ENCODE data around the gene USP12. TPM values are rescaled to one million over a fixed set of nuclear protein-coding genes. Genes with fewer than 3 reads are reported as not detected.

Gene USP12
- total and polyA plus RNA-seq, 2 experiments from 2014 or later = 18.4 to 39.3 TPM

DNA sequence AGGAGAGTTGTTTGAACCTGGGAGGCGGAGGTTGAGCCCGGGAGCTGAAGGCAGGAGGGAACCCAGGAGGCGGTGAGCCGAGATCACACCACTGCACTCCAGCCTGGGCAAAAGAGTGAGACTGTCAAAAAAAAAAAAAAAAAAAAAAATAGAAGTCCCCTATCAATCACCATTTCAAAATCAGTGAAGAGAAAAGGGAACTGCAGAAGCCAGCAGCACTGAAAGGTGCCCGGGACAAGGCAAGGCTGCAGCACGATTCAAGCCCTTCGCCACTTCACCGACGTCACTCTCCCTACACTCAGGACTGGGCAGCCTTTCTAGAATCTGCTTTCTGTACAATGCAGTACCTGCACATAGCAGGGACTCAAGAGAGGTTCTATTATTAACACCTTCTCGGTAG is 21.9 kb upstream of the USP12 start:
- no peaks in the 10 kb centered on the region for H3K36me3 Mint-ChIP-seq (ENCODE audit: low read depth)

More for the DNA sequence above, 21.9 kb upstream of the USP12 start:
- peaks cover 2% of the 10 kb centered on the region for H3K27me3 Mint-ChIP-seq (ENCODE audit: insufficient read depth, low read depth, poor library complexity)
- Histone ChIP-seq H4K20me1 (replicated peaks; ENCODE audit: insufficient read depth) (no peaks in the 10 kb centered on the region), H3K27me3 (ENCODE audit: insufficient read depth) (no peaks in the 10 kb centered on the region), H3K4me3 (no peak overlapping the region), H3K9me2 (ENCODE audit: insufficient read depth) (no peaks in the 10 kb centered on the region), H3K36me3 (ENCODE audit: insufficient read depth) (no peaks in the 10 kb centered on the region), H3K79me2 (replicated peaks; ENCODE audit: insufficient read depth) (no peaks in the 10 kb centered on the region), H3K4me1 (ENCODE audit: insufficient read depth) (peaks cover 10% of the 10 kb centered on the region; the same call in 1 of the 2 replicates), H3K27ac (ENCODE audit: low read depth) (no peak overlapping the region), H3F3A (replicated peaks; ENCODE audit: low read depth) (no peaks in the 10 kb centered on the region), H3K4me2 (no peak overlapping the region), H2AFZ (peak overlapping the region; percentile 90)
- H3K4me3 Mint-ChIP-seq = no peak overlapping the region
- peaks cover 20% of the 10 kb centered on the region for H3K4me1 Mint-ChIP-seq
- TF ChIP-seq ZNF331 (CRISPR knock-in tag; IDR thresholded peaks at IDR 0.05; ENCODE audit: low read depth) (no peak), EZH2 (IDR thresholded peaks at IDR 0.05; ENCODE audit: low read depth, unreplicated experiment) (no peak), NANOG (IDR thresholded peaks at IDR 0.05; ENCODE audit: borderline replicate concordance) (no peak), CREB1 (CRISPR knock-in tag; IDR thresholded peaks at IDR 0.05; ENCODE audit: low read depth) (no peak), EZH2phosphoT487 (IDR thresholded peaks at IDR 0.05; ENCODE audit: unreplicated experiment) (no peak), STAT1 (IDR thresholded peaks at IDR 0.05; ENCODE audit: unreplicated experiment) (no peak), POLR2AphosphoS5 (IDR thresholded peaks at IDR 0.05; ENCODE audit: low read depth) (no peak), ZNF114 (CRISPR knock-in tag; IDR thresholded peaks at IDR 0.05) (no peak), JUNB (IDR thresholded peaks at IDR 0.05; ENCODE audit: unreplicated experiment) (no peak)
- TF ChIP-seq, protein P1, sequence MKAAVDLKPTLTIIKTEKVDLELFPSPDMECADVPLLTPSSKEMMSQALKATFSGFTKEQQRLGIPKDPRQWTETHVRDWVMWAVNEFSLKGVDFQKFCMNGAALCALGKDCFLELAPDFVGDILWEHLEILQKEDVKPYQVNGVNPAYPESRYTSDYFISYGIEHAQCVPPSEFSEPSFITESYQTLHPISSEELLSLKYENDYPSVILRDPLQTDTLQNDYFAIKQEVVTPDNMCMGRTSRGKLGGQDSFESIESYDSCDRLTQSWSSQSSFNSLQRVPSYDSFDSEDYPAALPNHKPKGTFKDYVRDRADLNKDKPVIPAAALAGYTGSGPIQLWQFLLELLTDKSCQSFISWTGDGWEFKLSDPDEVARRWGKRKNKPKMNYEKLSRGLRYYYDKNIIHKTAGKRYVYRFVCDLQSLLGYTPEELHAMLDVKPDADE (IDR thresholded peaks at IDR 0.05) = no peak
- TF ChIP-seq, protein P2, sequence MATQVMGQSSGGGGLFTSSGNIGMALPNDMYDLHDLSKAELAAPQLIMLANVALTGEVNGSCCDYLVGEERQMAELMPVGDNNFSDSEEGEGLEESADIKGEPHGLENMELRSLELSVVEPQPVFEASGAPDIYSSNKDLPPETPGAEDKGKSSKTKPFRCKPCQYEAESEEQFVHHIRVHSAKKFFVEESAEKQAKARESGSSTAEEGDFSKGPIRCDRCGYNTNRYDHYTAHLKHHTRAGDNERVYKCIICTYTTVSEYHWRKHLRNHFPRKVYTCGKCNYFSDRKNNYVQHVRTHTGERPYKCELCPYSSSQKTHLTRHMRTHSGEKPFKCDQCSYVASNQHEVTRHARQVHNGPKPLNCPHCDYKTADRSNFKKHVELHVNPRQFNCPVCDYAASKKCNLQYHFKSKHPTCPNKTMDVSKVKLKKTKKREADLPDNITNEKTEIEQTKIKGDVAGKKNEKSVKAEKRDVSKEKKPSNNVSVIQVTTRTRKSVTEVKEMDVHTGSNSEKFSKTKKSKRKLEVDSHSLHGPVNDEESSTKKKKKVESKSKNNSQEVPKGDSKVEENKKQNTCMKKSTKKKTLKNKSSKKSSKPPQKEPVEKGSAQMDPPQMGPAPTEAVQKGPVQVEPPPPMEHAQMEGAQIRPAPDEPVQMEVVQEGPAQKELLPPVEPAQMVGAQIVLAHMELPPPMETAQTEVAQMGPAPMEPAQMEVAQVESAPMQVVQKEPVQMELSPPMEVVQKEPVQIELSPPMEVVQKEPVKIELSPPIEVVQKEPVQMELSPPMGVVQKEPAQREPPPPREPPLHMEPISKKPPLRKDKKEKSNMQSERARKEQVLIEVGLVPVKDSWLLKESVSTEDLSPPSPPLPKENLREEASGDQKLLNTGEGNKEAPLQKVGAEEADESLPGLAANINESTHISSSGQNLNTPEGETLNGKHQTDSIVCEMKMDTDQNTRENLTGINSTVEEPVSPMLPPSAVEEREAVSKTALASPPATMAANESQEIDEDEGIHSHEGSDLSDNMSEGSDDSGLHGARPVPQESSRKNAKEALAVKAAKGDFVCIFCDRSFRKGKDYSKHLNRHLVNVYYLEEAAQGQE (IDR thresholded peaks at IDR 0.05; ENCODE audit: unreplicated experiment) = no peak
- TF ChIP-seq, protein P3, sequence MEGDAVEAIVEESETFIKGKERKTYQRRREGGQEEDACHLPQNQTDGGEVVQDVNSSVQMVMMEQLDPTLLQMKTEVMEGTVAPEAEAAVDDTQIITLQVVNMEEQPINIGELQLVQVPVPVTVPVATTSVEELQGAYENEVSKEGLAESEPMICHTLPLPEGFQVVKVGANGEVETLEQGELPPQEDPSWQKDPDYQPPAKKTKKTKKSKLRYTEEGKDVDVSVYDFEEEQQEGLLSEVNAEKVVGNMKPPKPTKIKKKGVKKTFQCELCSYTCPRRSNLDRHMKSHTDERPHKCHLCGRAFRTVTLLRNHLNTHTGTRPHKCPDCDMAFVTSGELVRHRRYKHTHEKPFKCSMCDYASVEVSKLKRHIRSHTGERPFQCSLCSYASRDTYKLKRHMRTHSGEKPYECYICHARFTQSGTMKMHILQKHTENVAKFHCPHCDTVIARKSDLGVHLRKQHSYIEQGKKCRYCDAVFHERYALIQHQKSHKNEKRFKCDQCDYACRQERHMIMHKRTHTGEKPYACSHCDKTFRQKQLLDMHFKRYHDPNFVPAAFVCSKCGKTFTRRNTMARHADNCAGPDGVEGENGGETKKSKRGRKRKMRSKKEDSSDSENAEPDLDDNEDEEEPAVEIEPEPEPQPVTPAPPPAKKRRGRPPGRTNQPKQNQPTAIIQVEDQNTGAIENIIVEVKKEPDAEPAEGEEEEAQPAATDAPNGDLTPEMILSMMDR (conservative IDR thresholded peaks at IDR 0.05; ENCODE audit: low read depth in 2 of 2) = no peak
- TF ChIP-seq, protein P4, sequence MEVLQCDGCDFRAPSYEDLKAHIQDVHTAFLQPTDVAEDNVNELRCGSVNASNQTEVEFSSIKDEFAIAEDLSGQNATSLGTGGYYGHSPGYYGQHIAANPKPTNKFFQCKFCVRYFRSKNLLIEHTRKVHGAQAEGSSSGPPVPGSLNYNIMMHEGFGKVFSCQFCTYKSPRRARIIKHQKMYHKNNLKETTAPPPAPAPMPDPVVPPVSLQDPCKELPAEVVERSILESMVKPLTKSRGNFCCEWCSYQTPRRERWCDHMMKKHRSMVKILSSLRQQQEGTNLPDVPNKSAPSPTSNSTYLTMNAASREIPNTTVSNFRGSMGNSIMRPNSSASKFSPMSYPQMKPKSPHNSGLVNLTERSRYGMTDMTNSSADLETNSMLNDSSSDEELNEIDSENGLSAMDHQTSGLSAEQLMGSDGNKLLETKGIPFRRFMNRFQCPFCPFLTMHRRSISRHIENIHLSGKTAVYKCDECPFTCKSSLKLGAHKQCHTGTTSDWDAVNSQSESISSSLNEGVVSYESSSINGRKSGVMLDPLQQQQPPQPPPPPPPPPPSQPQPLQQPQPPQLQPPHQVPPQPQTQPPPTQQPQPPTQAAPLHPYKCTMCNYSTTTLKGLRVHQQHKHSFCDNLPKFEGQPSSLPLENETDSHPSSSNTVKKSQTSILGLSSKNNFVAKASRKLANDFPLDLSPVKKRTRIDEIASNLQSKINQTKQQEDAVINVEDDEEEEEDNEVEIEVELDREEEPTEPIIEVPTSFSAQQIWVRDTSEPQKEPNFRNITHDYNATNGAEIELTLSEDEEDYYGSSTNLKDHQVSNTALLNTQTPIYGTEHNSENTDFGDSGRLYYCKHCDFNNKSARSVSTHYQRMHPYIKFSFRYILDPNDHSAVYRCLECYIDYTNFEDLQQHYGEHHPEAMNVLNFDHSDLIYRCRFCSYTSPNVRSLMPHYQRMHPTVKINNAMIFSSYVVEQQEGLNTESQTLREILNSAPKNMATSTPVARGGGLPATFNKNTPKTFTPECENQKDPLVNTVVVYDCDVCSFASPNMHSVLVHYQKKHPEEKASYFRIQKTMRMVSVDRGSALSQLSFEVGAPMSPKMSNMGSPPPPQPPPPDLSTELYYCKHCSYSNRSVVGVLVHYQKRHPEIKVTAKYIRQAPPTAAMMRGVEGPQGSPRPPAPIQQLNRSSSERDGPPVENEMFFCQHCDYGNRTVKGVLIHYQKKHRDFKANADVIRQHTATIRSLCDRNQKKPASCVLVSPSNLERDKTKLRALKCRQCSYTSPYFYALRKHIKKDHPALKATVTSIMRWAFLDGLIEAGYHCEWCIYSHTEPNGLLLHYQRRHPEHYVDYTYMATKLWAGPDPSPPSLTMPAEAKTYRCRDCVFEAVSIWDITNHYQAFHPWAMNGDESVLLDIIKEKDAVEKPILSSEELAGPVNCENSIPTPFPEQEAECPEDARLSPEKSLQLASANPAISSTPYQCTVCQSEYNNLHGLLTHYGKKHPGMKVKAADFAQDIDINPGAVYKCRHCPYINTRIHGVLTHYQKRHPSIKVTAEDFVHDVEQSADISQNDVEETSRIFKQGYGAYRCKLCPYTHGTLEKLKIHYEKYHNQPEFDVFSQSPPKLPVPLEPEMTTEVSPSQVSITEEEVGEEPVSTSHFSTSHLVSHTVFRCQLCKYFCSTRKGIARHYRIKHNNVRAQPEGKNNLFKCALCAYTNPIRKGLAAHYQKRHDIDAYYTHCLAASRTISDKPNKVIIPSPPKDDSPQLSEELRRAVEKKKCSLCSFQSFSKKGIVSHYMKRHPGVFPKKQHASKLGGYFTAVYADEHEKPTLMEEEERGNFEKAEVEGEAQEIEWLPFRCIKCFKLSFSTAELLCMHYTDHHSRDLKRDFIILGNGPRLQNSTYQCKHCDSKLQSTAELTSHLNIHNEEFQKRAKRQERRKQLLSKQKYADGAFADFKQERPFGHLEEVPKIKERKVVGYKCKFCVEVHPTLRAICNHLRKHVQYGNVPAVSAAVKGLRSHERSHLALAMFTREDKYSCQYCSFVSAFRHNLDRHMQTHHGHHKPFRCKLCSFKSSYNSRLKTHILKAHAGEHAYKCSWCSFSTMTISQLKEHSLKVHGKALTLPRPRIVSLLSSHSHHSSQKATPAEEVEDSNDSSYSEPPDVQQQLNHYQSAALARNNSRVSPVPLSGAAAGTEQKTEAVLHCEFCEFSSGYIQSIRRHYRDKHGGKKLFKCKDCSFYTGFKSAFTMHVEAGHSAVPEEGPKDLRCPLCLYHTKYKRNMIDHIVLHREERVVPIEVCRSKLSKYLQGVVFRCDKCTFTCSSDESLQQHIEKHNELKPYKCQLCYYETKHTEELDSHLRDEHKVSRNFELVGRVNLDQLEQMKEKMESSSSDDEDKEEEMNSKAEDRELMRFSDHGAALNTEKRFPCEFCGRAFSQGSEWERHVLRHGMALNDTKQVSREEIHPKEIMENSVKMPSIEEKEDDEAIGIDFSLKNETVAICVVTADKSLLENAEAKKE (CRISPR knock-in tag; IDR thresholded peaks at IDR 0.05) = no peak
- H3K9me3 Mint-ChIP-seq = no peaks in the 10 kb centered on the region; the same call in 2 of the 3 replicates
- ATAC-seq (no peak), DNase-seq (ENCODE audit: low spot score) (no peak)
- H3K27ac Mint-ChIP-seq = no peak overlapping the region

Measured in GM23338 (cell line).